Muscle of leg (tissue), 16 donors: ENCODE results near the gene NOL7. TPM values are rescaled to one million over a fixed set of nuclear protein-coding genes. Genes with fewer than 3 reads are reported as not detected.

Source experiments
- DNase-seq: peaks from one replicate; pipeline ENCODE4 v3.0.0; 2013
- H3K27ac ChIP-seq: one replicate; pipeline ENCODE4 v1.5.1; 2013; ENCODE audit warnings: mild to moderate bottlenecking, low read length, control low read depth
- H3K27me3 ChIP-seq: one replicate; pipeline ENCODE4 v1.6.1; 2013; ENCODE audit warnings: low read length; ENCODE audit not compliant: control insufficient read depth, insufficient read depth
- H3K36me3 ChIP-seq: one replicate; pipeline ENCODE4 v1.6.1; 2013; ENCODE audit warnings: low read length; ENCODE audit not compliant: control insufficient read depth, insufficient read depth
- H3K4me1 ChIP-seq: one replicate; pipeline ENCODE4 v1.6.1; 2013; ENCODE audit warnings: low read length; ENCODE audit not compliant: control insufficient read depth, insufficient read depth
- H3K4me3 ChIP-seq: one replicate; pipeline ENCODE4 v1.5.1; 2013; ENCODE audit warnings: low read length, control low read depth
- H3K9me3 ChIP-seq: replicated peaks from 2 replicates; pipeline ENCODE4 v1.6.1; 2013; ENCODE audit warnings: low read depth, low read length; ENCODE audit not compliant: control insufficient read depth
- WGBS: methylation state at CpG from one replicate; pipeline ENCODE4 v1.1.5; 2013; ENCODE audit warnings: missing lambda C conversion rate; ENCODE audit not compliant: insufficient coverage; 5-methylcytosine and 5-hydroxymethylcytosine counted together
- long read RNA-seq, 11 donors: transcript quantifications; one replicate each; lab custom pipeline, GENCODE V29; 2026
- polyA plus RNA-seq, 8 donors: library from polyadenylated mRNA; unstranded; fragments of 120-200 nt; gene quantifications; one replicate each; pipeline versions ENCODE4 v1.2.1 to v1.2.3, GENCODE V29; 2013; ENCODE audit warnings: inconsistent platforms in 1 of 8, low replicate concordance in 1 of 8; ENCODE audit not compliant: insufficient read length in 8 of 8, insufficient read depth in 1 of 8
- total RNA-seq: library from RNA; stranded (reverse); fragments of 120-200 nt; gene quantifications from one replicate; pipeline ENCODE4 v1.2.4, GENCODE V29; 2013

The NOL7 gene
- 49.7 TPM for total RNA-seq
- 10 to 100 TPM; 60.2 to 69.0 (median 65.4) TPM for polyA plus RNA-seq
- long read RNA-seq, donor 1, transcript NOL7-202 (8 exons, 1,184 nt), result major isoform, 12 of 13 reads
- long read RNA-seq, donor 1, partial matches to known transcripts, result 0 of 13 reads
- long read RNA-seq, donor 1, other reads (novel, unspliced or antisense), result 0 of 13 reads
- long read RNA-seq, donor 2, transcript NOL7-202 (8 exons, 1,184 nt), result major isoform, 5 of 5 reads
- long read RNA-seq, donor 2, partial matches to known transcripts, result 0 of 5 reads
- long read RNA-seq, donor 2, other reads (novel, unspliced or antisense), result 0 of 5 reads
- long read RNA-seq, donor 3, transcript NOL7-202 (8 exons, 1,184 nt), result major isoform, 38 of 42 reads
- long read RNA-seq, donor 3, partial matches to known transcripts, result 0 of 42 reads
- long read RNA-seq, donor 3, other reads (novel, unspliced or antisense), result 0 of 42 reads
- long read RNA-seq, donor 4, transcript NOL7-202 (8 exons, 1,184 nt), result major isoform, 18 of 25 reads
- long read RNA-seq, donor 4, partial matches to known transcripts, result 5 of 25 reads
- long read RNA-seq, donor 4, other reads (novel, unspliced or antisense), result 0 of 25 reads
- long read RNA-seq, donor 5, transcript NOL7-202 (8 exons, 1,184 nt), result major isoform, 68 of 95 reads
- long read RNA-seq, donor 5, partial matches to known transcripts, result 17 of 95 reads
- long read RNA-seq, donor 5, other reads (novel, unspliced or antisense), result 5 of 95 reads
- long read RNA-seq, donor 6, transcript NOL7-202 (8 exons, 1,184 nt), result major isoform, 67 of 87 reads
- long read RNA-seq, donor 6, partial matches to known transcripts, result 5 of 87 reads
- long read RNA-seq, donor 6, other reads (novel, unspliced or antisense), result 12 of 87 reads
- long read RNA-seq, donor 7, transcript NOL7-202 (8 exons, 1,184 nt), result major isoform, 22 of 25 reads
- long read RNA-seq, donor 7, partial matches to known transcripts, result 0 of 25 reads
- long read RNA-seq, donor 7, other reads (novel, unspliced or antisense), result 0 of 25 reads
- long read RNA-seq, donor 8, transcript NOL7-202 (8 exons, 1,184 nt), result major isoform, 20 of 48 reads
- long read RNA-seq, donor 8, partial matches to known transcripts, result 26 of 48 reads
- long read RNA-seq, donor 8, other reads (novel, unspliced or antisense), result 0 of 48 reads
- long read RNA-seq, donor 9, transcript NOL7-202 (8 exons, 1,184 nt), result major isoform, 12 of 20 reads
- long read RNA-seq, donor 9, partial matches to known transcripts, result 6 of 20 reads
- long read RNA-seq, donor 9, other reads (novel, unspliced or antisense), result 0 of 20 reads
- long read RNA-seq, donor 10, transcript NOL7-201 (4 exons, 646 nt), result minor isoform, 5 of 46 reads
- long read RNA-seq, donor 10, transcript NOL7-202 (8 exons, 1,184 nt), result major isoform, 34 of 46 reads
- long read RNA-seq, donor 10, partial matches to known transcripts, result 7 of 46 reads
- long read RNA-seq, donor 10, other reads (novel, unspliced or antisense), result 0 of 46 reads
- long read RNA-seq, donor 11, transcript NOL7-202 (8 exons, 1,184 nt), result major isoform, 20 of 25 reads
- long read RNA-seq, donor 11, partial matches to known transcripts, result 0 of 25 reads
- long read RNA-seq, donor 11, other reads (novel, unspliced or antisense), result 0 of 25 reads

GRCh38 chr6:13614926-13615791, at the start of gene NOL7:
Gene NOL7 (plus strand): TSS chr6:13615335. CDS start chr6:13615359, 24 bp downstream.
- Histone ChIP-seq H3K4me1 (peaks cover 7% of the 10 kb centered on the region), H3K27ac (peak within 1 kb of the TSS; percentile 98), H3K9me3 (no peaks in the 10 kb centered on the region), H3K36me3 (peaks cover 31% of the 10 kb centered on the region), H3K27me3 (no peaks in the 10 kb centered on the region), H3K4me3 (peak within 1 kb of the TSS; percentile 86)
- DNase-seq, result peak; percentile 99
- under 1% methylated on average over 72 of the region's 85 CpGs for WGBS

GRCh38 chr6:13565921-13566320, 49.2 kb upstream of the NOL7 start:
- no peak for DNase-seq
- Histone ChIP-seq H3K4me1 (no peaks in the 10 kb centered on the region), H3K36me3 (no peaks in the 10 kb centered on the region), H3K27ac (no peak overlapping the region), H3K27me3 (no peaks in the 10 kb centered on the region), H3K4me3 (no peak overlapping the region), H3K9me3 (no peaks in the 10 kb centered on the region)
- WGBS, result no CpG with 5 or more reads among the region's 4 CpGs

GRCh38 chr6:13566500-13566899, 48.6 kb upstream of the NOL7 start:
- Histone ChIP-seq H3K36me3 (no peaks in the 10 kb centered on the region), H3K27ac (no peak overlapping the region), H3K27me3 (no peaks in the 10 kb centered on the region), H3K4me3 (no peak overlapping the region), H3K9me3 (no peaks in the 10 kb centered on the region), H3K4me1 (no peaks in the 10 kb centered on the region)
- DNase-seq, result no peak
- 67% methylated on average over 1 of the region's 3 CpGs for WGBS

- H3K27me3 ChIP-seq, result no peaks in the 10 kb centered on the region
- H3K4me1 ChIP-seq, result peaks cover 6% of the 10 kb centered on the region
- WGBS, result 50% methylated on average over 1 of the region's 5 CpGs
- H3K9me3 ChIP-seq, result no peaks in the 10 kb centered on the region
- no peak overlapping the region for H3K4me3 ChIP-seq
- no peak for DNase-seq
- H3K36me3 ChIP-seq, result peaks cover 3% of the 10 kb centered on the region
- no peak overlapping the region for H3K27ac ChIP-seq
Observed at GRCh38 chr6:13568970-13569369, 46.2 kb upstream of the NOL7 start.

GRCh38 chr6:13572240-13572639, 42.9 kb upstream of the NOL7 start:
- H3K36me3 ChIP-seq, result peaks cover 3% of the 10 kb centered on the region
- H3K9me3 ChIP-seq, result no peaks in the 10 kb centered on the region
- peaks cover 9% of the 10 kb centered on the region for H3K4me1 ChIP-seq
- no peak overlapping the region for H3K4me3 ChIP-seq
- no peak for DNase-seq
- no peaks in the 10 kb centered on the region for H3K27me3 ChIP-seq
- 90% methylated on average over 6 of the region's 7 CpGs for WGBS
- no peak overlapping the region for H3K27ac ChIP-seq

GRCh38 chr6:13572951-13573654, 42.0 kb upstream of the NOL7 start:
- Histone ChIP-seq H3K36me3 (peaks cover 3% of the 10 kb centered on the region), H3K9me3 (no peaks in the 10 kb centered on the region), H3K27me3 (no peaks in the 10 kb centered on the region), H3K27ac (no peak overlapping the region), H3K4me1 (peaks cover 9% of the 10 kb centered on the region), H3K4me3 (peak overlapping the region; percentile 97)
- DNase-seq, result no peak
- WGBS, result 55% methylated on average over 4 of the region's 16 CpGs

- Histone ChIP-seq H3K4me1 (peaks cover 9% of the 10 kb centered on the region), H3K36me3 (peaks cover 3% of the 10 kb centered on the region), H3K27me3 (no peaks in the 10 kb centered on the region), H3K9me3 (no peaks in the 10 kb centered on the region), H3K4me3 (peak overlapping the region; percentile 97), H3K27ac (peak overlapping the region; percentile 11)
- WGBS, result 8% methylated on average over 6 of the region's 14 CpGs
- DNase-seq, result peak; percentile 41
Observed at GRCh38 chr6:13573669-13574110, 41.4 kb upstream of the NOL7 start.

- Histone ChIP-seq H3K36me3 (peaks cover 3% of the 10 kb centered on the region), H3K4me1 (peaks cover 9% of the 10 kb centered on the region), H3K27ac (peak overlapping the region; percentile 97), H3K27me3 (no peaks in the 10 kb centered on the region), H3K9me3 (no peaks in the 10 kb centered on the region), H3K4me3 (peak overlapping the region; percentile 97)
- peak; percentile 96 for DNase-seq
- under 1% methylated on average over 45 of the region's 46 CpGs for WGBS
Observed at GRCh38 chr6:13574149-13574570, 41.0 kb upstream of the NOL7 start.
